Activated CD4-positive, alpha-beta memory T cell treated with anti-CD3 and anti-CD28 coated beads, Interleukin-2, amount 10 ng/mL, durations not matched to agents 7 days and 5 days (primary cell): ENCODE measurements around the gene INTS6. TPM values are rescaled to one million over a fixed set of nuclear protein-coding genes. Genes with fewer than 3 reads are reported as not detected.

Source experiments
- CTCF ChIA-PET: fragments of 350-600 bp; sonication (Branson Sonifier 250); formaldehyde crosslinking; loops from one replicate; lab custom pipeline; 2021; ENCODE audit warnings: antibody characterized with exemption, inconsistent platforms; lab: Charles Lee
- POLR2A ChIA-PET: fragments of 350-600 bp; sonication (Branson Sonifier 250); formaldehyde crosslinking; loops from one replicate; lab custom pipeline; 2021; ENCODE audit warnings: antibody characterized with exemption; lab: Charles Lee
- DNase-seq: peaks from one replicate; pipeline ENCODE4 v3.0.0-alpha.2; 2020
- H3K27ac Mint-ChIP-seq: one replicate; pipeline ENCODE4 v1.8.0; 2021; ENCODE audit warnings: mild to moderate bottlenecking, mixed read lengths
- H3K27me3 Mint-ChIP-seq: one replicate; pipeline ENCODE4 v1.8.0; 2021; ENCODE audit warnings: mixed read lengths
- H3K36me3 Mint-ChIP-seq: one replicate; pipeline ENCODE4 v1.8.0; 2021; ENCODE audit warnings: low read depth, mixed read lengths
- H3K4me1 Mint-ChIP-seq: one replicate; pipeline ENCODE4 v1.8.0; 2021; ENCODE audit warnings: mixed read lengths
- H3K4me3 Mint-ChIP-seq: one replicate; pipeline ENCODE4 v1.8.0; 2021; ENCODE audit warnings: mild to moderate bottlenecking, mixed read lengths
- H3K9me3 Mint-ChIP-seq: one replicate; pipeline ENCODE4 v1.8.0; 2021; ENCODE audit warnings: mixed read lengths
- total RNA-seq, 2 experiments: library from RNA; stranded (reverse); gene quantifications; one replicate each; pipeline ENCODE4 v1.2.3, GENCODE V29; 2021

INTS6 gene
- total RNA-seq, 2 experiments from 2014 or later: 45.5 to 48.9 TPM

- DNase-seq: no peak
- POLR2A ChIA-PET: no interaction called here
- Mint-ChIP-seq H3K4me3 (no peak overlapping the region), H3K36me3 (no peaks in the 10 kb centered on the region), H3K4me1 (peaks cover 2% of the 10 kb centered on the region), H3K27me3 (peaks cover 4% of the 10 kb centered on the region), H3K9me3 (no peaks in the 10 kb centered on the region), H3K27ac (no peak overlapping the region)
- CTCF ChIA-PET: no interaction called here
Measured at GRCh38 chr13:51478418-51479198, 25.8 kb upstream of the INTS6 start.

- H3K27me3 Mint-ChIP-seq: peaks cover 4% of the 10 kb centered on the region
- ChIA-PET CTCF (no interaction called here), POLR2A (no interaction called here)
- no peaks in the 10 kb centered on the region for H3K36me3 Mint-ChIP-seq
- H3K27ac Mint-ChIP-seq: no peak overlapping the region
- H3K4me1 Mint-ChIP-seq: peaks cover 2% of the 10 kb centered on the region
- DNase-seq: no peak
- no peak overlapping the region for H3K4me3 Mint-ChIP-seq
- H3K9me3 Mint-ChIP-seq: no peaks in the 10 kb centered on the region
Measured at GRCh38 chr13:51477653-51478324, 25.0 kb upstream of the INTS6 start.

- CTCF ChIA-PET: no interaction called here
- POLR2A ChIA-PET: interaction anchor here (0.9 to 2.6 kb wide), 3 partner anchors 13 to 26 kb away, joined by 4 to 22 read pairs (median 5); partner anchors contain the start of gene INTS6
- no peak overlapping the region for H3K27ac Mint-ChIP-seq
- H3K4me3 Mint-ChIP-seq: no peak overlapping the region
- no peaks in the 10 kb centered on the region for H3K36me3 Mint-ChIP-seq
- no peaks in the 10 kb centered on the region for H3K9me3 Mint-ChIP-seq
- H3K4me1 Mint-ChIP-seq: peaks cover 2% of the 10 kb centered on the region
- no peak for DNase-seq
- peaks cover 4% of the 10 kb centered on the region for H3K27me3 Mint-ChIP-seq
Measured at GRCh38 chr13:51477149-51477548, 24.3 kb upstream of the INTS6 start.

GRCh38 chr13:51475727-51476501 is 23.1 kb upstream of the INTS6 start:
- peaks cover under 1% of the 10 kb centered on the region for H3K9me3 Mint-ChIP-seq
- no peak for DNase-seq
- peaks cover 4% of the 10 kb centered on the region for H3K27me3 Mint-ChIP-seq
- H3K4me3 Mint-ChIP-seq: no peak overlapping the region
- H3K4me1 Mint-ChIP-seq: peaks cover 2% of the 10 kb centered on the region
- ChIA-PET CTCF (no interaction called here), POLR2A (interaction anchor here (0.9 to 2.6 kb wide), 5 partner anchors 12 to 109 kb away, joined by 3 to 22 read pairs (median 4); partner anchors contain the start of gene INTS6)
- no peak overlapping the region for H3K27ac Mint-ChIP-seq
- no peaks in the 10 kb centered on the region for H3K36me3 Mint-ChIP-seq

- no peak overlapping the region for H3K4me3 Mint-ChIP-seq
- ChIA-PET POLR2A (no interaction called here), CTCF (no interaction called here)
Measured at GRCh38 chr13:51469790-51470189, 17.0 kb upstream of the INTS6 start.

GRCh38 chr13:51467730-51468129 is 14.9 kb upstream of the INTS6 start:
- Mint-ChIP-seq H3K27ac (no peak overlapping the region), H3K27me3 (peaks cover 3% of the 10 kb centered on the region), H3K4me3 (no peak overlapping the region), H3K9me3 (peaks cover 2% of the 10 kb centered on the region), H3K4me1 (no peaks in the 10 kb centered on the region), H3K36me3 (no peaks in the 10 kb centered on the region)
- CTCF ChIA-PET: no interaction called here
- DNase-seq: no peak
- POLR2A ChIA-PET: no interaction called here

More at GRCh38 chr13:51469790-51470189, 17.0 kb upstream of the INTS6 start:
- Mint-ChIP-seq H3K9me3 (peaks cover 2% of the 10 kb centered on the region), H3K36me3 (no peaks in the 10 kb centered on the region), H3K27me3 (peaks cover 3% of the 10 kb centered on the region), H3K4me1 (no peaks in the 10 kb centered on the region), H3K27ac (no peak overlapping the region)
- DNase-seq: no peak

- Mint-ChIP-seq H3K4me3 (no peak overlapping the region), H3K27me3 (peaks cover 3% of the 10 kb centered on the region), H3K27ac (no peak overlapping the region), H3K4me1 (no peaks in the 10 kb centered on the region), H3K9me3 (peaks cover 3% of the 10 kb centered on the region), H3K36me3 (peaks cover 9% of the 10 kb centered on the region)
- DNase-seq: no peak
- CTCF ChIA-PET: interaction anchor here (0.8 kb wide), 1 partner anchor 12 kb away, joined by 3 read pairs; the partner anchor contains the start of gene INTS6
- POLR2A ChIA-PET: interaction anchor here (1.7 kb wide), 1 partner anchor 12 kb away, joined by 7 read pairs; the partner anchor contains the start of gene INTS6
Measured at GRCh38 chr13:51465124-51465523, 12.3 kb upstream of the INTS6 start.

GRCh38 chr13:51457086-51457815 is 4.4 kb upstream of the INTS6 start:
- Mint-ChIP-seq H3K27ac (no peak overlapping the region), H3K4me1 (peaks cover 16% of the 10 kb centered on the region), H3K4me3 (no peak overlapping the region), H3K27me3 (no peaks in the 10 kb centered on the region), H3K36me3 (peaks cover 52% of the 10 kb centered on the region), H3K9me3 (peaks cover 9% of the 10 kb centered on the region)
- DNase-seq: no peak
- POLR2A ChIA-PET: interaction anchor here (0.6 kb wide), 1 partner anchor 13 kb away, joined by 3 read pairs; no protein-coding TSS in a partner anchor
- CTCF ChIA-PET: interaction anchor here (0.6 kb wide), 1 partner anchor 15 kb away, joined by 3 read pairs; no protein-coding TSS in a partner anchor

- H3K27ac Mint-ChIP-seq: no peak overlapping the region
Measured at GRCh38 chr13:51456510-51456909, 3.7 kb upstream of the INTS6 start.

GRCh38 chr13:51455532-51455931 is 2.7 kb upstream of the INTS6 start:
- CTCF ChIA-PET: interaction anchor here (1.5 kb wide), 1 partner anchor 10 kb away, joined by 3 read pairs; no protein-coding TSS in a partner anchor
- H3K27ac Mint-ChIP-seq: no peak overlapping the region
- DNase-seq: no peak
- peaks cover 7% of the 10 kb centered on the region for H3K9me3 Mint-ChIP-seq
- no peak overlapping the region for H3K4me3 Mint-ChIP-seq
- POLR2A ChIA-PET: interaction anchor here (3.2 to 6.9 kb wide), 5 partner anchors 20 to 346 kb away, joined by 22 to 109 read pairs (median 52); no protein-coding TSS in a partner anchor
- H3K27me3 Mint-ChIP-seq: no peaks in the 10 kb centered on the region
- H3K4me1 Mint-ChIP-seq: peaks cover 21% of the 10 kb centered on the region
- peaks cover 56% of the 10 kb centered on the region for H3K36me3 Mint-ChIP-seq

More at GRCh38 chr13:51456510-51456909, 3.7 kb upstream of the INTS6 start:
- no peaks in the 10 kb centered on the region for H3K27me3 Mint-ChIP-seq
- CTCF ChIA-PET: interaction anchor here (1.5 kb wide), 1 partner anchor 9 kb away, joined by 3 read pairs; no protein-coding TSS in a partner anchor
- H3K9me3 Mint-ChIP-seq: peaks cover 9% of the 10 kb centered on the region
- H3K36me3 Mint-ChIP-seq: peaks cover 53% of the 10 kb centered on the region
- no peak overlapping the region for H3K4me3 Mint-ChIP-seq
- peaks cover 16% of the 10 kb centered on the region for H3K4me1 Mint-ChIP-seq
- DNase-seq: no peak
- POLR2A ChIA-PET: interaction anchor here (0.6 to 6.9 kb wide), 2 partner anchors 14 to 345 kb away, joined by 3 to 82 read pairs; no protein-coding TSS in a partner anchor

GRCh38 chr13:51453959-51454703 is 1.3 kb upstream of the INTS6 start:
- Mint-ChIP-seq H3K27ac (peak overlapping the region; percentile 94), H3K4me1 (peaks cover 31% of the 10 kb centered on the region), H3K9me3 (peaks cover 5% of the 10 kb centered on the region), H3K36me3 (peaks cover 58% of the 10 kb centered on the region), H3K27me3 (no peaks in the 10 kb centered on the region), H3K4me3 (peak overlapping the region; percentile 88)
- CTCF ChIA-PET: interaction anchor here (0.7 to 2.6 kb wide), 16 partner anchors 20 to 997 kb away, joined by 3 to 30 read pairs (median 4); no protein-coding TSS in a partner anchor
- POLR2A ChIA-PET: interaction anchor here (0.7 to 6.9 kb wide), 46 partner anchors 8 to 740 kb away, joined by 3 to 109 read pairs (median 4); no protein-coding TSS in a partner anchor
- DNase-seq: peak; percentile 50
